ENCODE measurements around the gene SRSF9.

Gene SRSF9

DNA sequence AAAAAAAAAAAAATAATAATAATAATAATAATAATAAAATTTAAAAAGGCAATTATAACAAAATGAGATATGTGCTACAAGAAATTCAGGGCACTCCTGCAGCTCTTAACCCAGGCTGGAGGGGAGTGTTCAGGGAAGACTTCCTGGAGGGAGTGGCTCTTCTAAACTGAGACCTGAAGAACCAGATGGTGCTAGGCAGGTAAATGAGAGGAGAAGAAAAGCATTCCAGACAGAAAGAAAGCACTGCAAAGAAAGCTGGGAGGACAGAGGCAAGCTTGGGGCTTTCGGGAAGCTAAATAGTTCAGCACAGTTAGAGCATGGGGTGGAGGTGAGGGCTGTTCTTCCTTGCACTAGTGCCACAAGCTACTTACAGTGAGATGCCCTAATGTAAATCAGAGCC lies 9.9 kb upstream of the SRSF9 start:
- no peak overlapping the region for H4K5ac ChIP-seq (ENCODE audit: low read length)
- no peak overlapping the region for H3K23ac ChIP-seq (ENCODE audit: low read length)
- no peak overlapping the region for H3K27ac ChIP-seq (ENCODE audit: low read depth, low read length)
- no peak overlapping the region for H3K4ac ChIP-seq (ENCODE audit: low read depth, low read length)
- no peak overlapping the region for H2BK120ac ChIP-seq (ENCODE audit: low read depth, low read length)
- no peaks in the 10 kb centered on the region for H3K36me3 ChIP-seq (ENCODE audit: control insufficient read depth, insufficient read depth, low read length)
- H4K8ac ChIP-seq (ENCODE audit: low read depth, low read length): no peak overlapping the region
- DNase-seq: no peak
- no peaks in the 10 kb centered on the region for H3K27me3 ChIP-seq (ENCODE audit: insufficient read depth, low read length, poor library complexity)
- no peak overlapping the region for H3K4me3 ChIP-seq (ENCODE audit: low read length)
- no peaks in the 10 kb centered on the region for H3K4me1 ChIP-seq (ENCODE audit: control insufficient read depth, low read depth, low read length)
- no peak overlapping the region for H3K18ac ChIP-seq (ENCODE audit: low read length)
- H2AK5ac ChIP-seq (ENCODE audit: low read length): no peak overlapping the region
- no peak overlapping the region for H3K9ac ChIP-seq (ENCODE audit: low read length)
- no peak overlapping the region for H3K56ac ChIP-seq (ENCODE audit: low read length)
- no peaks in the 10 kb centered on the region for H3K79me1 ChIP-seq (ENCODE audit: low read length)
- H2BK5ac ChIP-seq (ENCODE audit: low read length): no peak overlapping the region
- no CpG with 5 or more reads among the region's 1 CpG for WGBS (ENCODE audit: extremely low coverage, insufficient coverage, low lambda C conversion rate)
- no peaks in the 10 kb centered on the region for H3K79me2 ChIP-seq (ENCODE audit: control insufficient read depth, insufficient read depth, low read length)
- no peak overlapping the region for H2BK15ac ChIP-seq (replicated peaks; ENCODE audit: low read depth)
- no peak overlapping the region for H3K4me2 ChIP-seq (ENCODE audit: low read length)

DNA sequence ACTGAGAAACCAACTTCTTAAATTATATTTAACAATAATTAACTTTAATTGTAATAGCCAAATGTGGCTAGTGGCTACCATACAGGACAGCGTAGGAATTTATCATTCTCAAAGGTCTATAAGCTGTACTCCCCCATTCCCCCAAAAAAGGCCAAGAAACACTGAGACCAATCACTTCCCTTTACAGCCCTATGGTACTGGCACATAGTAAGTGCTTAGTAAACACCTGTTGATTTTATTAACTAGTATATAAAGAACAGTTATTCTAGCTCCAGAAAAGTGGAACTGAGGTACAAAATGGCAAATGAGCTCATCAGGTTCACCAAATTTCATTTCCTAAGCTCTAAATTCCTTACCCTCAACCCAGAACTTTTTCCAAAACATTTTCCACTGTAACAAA lies 6.1 kb upstream of the SRSF9 start:
- Histone ChIP-seq H3K27me3 (ENCODE audit: insufficient read depth, low read length, poor library complexity) (no peaks in the 10 kb centered on the region), H3K4ac (ENCODE audit: low read depth, low read length) (no peak overlapping the region), H3K79me2 (ENCODE audit: control insufficient read depth, insufficient read depth, low read length) (no peaks in the 10 kb centered on the region), H3K4me3 (ENCODE audit: low read length) (no peak overlapping the region), H3K18ac (ENCODE audit: low read length) (no peak overlapping the region), H2BK15ac (replicated peaks; ENCODE audit: low read depth) (no peak overlapping the region), H3K23ac (ENCODE audit: low read length) (no peak overlapping the region), H3K27ac (ENCODE audit: low read depth, low read length) (no peak overlapping the region), H3K4me1 (ENCODE audit: control insufficient read depth, low read depth, low read length) (no peaks in the 10 kb centered on the region), H2AK5ac (ENCODE audit: low read length) (no peak overlapping the region), H3K36me3 (ENCODE audit: control insufficient read depth, insufficient read depth, low read length) (no peaks in the 10 kb centered on the region), H3K56ac (ENCODE audit: low read length) (no peak overlapping the region), H2BK120ac (ENCODE audit: low read depth, low read length) (no peak overlapping the region), H3K4me2 (ENCODE audit: low read length) (no peak overlapping the region), H2BK5ac (ENCODE audit: low read length) (no peak overlapping the region), H3K79me1 (ENCODE audit: low read length) (no peaks in the 10 kb centered on the region), H4K8ac (ENCODE audit: low read depth, low read length) (no peak overlapping the region), H4K5ac (ENCODE audit: low read length) (no peak overlapping the region), H3K9ac (ENCODE audit: low read length) (no peak overlapping the region)
- DNase-seq: no peak
- no CpG with 5 or more reads among the region's 1 CpG for WGBS (ENCODE audit: extremely low coverage, insufficient coverage, low lambda C conversion rate)

DNA sequence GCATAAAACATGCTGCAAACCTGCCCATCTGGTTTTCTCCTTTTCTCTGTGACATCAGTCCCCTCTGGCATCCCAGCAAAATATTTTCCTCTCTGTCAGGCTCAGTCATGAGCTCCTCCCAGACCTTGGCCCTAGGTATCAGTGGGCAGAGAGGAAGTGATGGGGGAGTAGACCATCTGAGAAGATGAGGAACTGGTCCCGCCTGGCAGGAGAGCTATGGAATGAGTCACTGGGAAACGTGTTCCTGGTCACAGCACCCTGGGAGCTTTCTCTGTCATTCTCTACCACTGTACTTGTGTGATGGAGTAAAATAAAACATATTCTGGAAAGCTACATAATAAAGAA lies 5.0 kb upstream of the SRSF9 start:
- Histone ChIP-seq H3K4ac (ENCODE audit: low read depth, low read length) (no peak overlapping the region), H3K4me3 (ENCODE audit: low read length) (no peak overlapping the region), H3K4me1 (ENCODE audit: control insufficient read depth, low read depth, low read length) (no peaks in the 10 kb centered on the region), H3K9ac (ENCODE audit: low read length) (no peak overlapping the region), H3K79me2 (ENCODE audit: control insufficient read depth, insufficient read depth, low read length) (no peaks in the 10 kb centered on the region), H2BK5ac (ENCODE audit: low read length) (no peak overlapping the region), H3K56ac (ENCODE audit: low read length) (no peak overlapping the region), H3K23ac (ENCODE audit: low read length) (no peak overlapping the region), H3K18ac (ENCODE audit: low read length) (no peak overlapping the region), H3K4me2 (ENCODE audit: low read length) (no peak overlapping the region), H3K36me3 (ENCODE audit: control insufficient read depth, insufficient read depth, low read length) (no peaks in the 10 kb centered on the region), H3K79me1 (ENCODE audit: low read length) (no peaks in the 10 kb centered on the region), H4K5ac (ENCODE audit: low read length) (no peak overlapping the region), H3K27ac (ENCODE audit: low read depth, low read length) (no peak overlapping the region), H2BK120ac (ENCODE audit: low read depth, low read length) (no peak overlapping the region), H4K8ac (ENCODE audit: low read depth, low read length) (no peak overlapping the region), H2AK5ac (ENCODE audit: low read length) (no peak overlapping the region), H3K27me3 (ENCODE audit: insufficient read depth, low read length, poor library complexity) (no peaks in the 10 kb centered on the region), H2BK15ac (replicated peaks; ENCODE audit: low read depth) (no peak overlapping the region)
- no CpG with 5 or more reads among the region's 2 CpGs for WGBS (ENCODE audit: extremely low coverage, insufficient coverage, low lambda C conversion rate)
- peak; percentile 82 for DNase-seq

DNA sequence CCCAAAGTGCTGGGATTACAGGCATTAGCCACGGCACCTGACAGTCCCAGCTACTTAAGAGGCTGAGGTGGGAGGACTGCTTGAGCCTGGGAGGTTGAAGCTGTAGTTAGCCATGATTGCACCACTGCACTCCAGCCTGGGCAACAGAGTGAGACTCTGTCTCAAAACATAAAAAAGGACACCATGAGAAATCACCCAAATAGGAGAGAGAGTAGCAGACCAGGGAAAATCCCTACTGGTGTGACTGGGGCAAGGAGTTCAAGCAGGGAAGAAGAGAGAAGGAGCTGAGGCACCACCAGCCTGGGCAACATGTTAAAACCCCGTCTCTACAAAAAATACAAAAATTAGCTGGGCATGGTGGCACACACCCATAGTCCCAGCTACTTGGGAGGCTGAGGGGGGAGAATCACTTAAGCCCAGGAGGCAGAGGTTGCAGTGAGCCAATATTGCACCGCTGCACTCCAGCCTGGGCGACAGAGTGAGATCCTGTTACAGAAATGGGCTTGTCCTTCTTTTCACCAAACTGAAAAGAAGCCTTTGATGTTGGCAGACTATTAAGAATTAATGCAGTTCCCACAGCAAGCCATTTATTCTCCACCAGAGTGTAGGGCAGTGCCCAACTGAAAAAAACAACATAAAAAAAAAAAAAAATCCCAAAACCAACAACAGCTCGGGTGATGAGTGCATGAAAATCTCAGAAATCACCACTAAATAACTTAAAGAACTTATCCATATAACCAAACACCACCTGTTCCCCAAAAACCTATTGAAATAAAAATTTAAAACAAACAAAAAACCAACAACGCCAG lies 4.5 kb upstream of the SRSF9 start:
- no peak overlapping the region for H3K27ac ChIP-seq (ENCODE audit: low read depth, low read length)

DNA sequence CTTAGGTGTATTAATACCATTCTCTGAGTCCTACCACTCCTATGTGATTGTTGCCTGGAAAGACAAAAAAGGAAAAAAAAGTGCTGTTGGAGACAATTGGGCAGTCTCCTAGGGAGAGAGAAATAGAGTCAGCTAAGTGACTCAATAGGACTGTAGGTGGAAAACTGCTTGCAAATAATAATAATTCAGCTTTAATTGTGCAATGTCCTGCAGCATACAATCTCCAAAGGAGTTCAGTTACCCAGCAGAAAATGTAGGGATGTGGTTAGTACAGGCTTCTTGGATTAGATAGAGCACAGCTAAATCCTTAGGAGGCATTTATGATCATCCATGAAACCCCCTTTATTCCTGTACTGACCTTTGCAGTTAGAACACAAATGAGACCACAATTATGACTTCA lies 3.0 kb upstream of the SRSF9 start:
- no peak overlapping the region for H2AK5ac ChIP-seq (ENCODE audit: low read length)
- no peaks in the 10 kb centered on the region for H3K79me1 ChIP-seq (ENCODE audit: low read length)
- H4K5ac ChIP-seq (ENCODE audit: low read length): no peak overlapping the region
- no peaks in the 10 kb centered on the region for H3K4me1 ChIP-seq (ENCODE audit: control insufficient read depth, low read depth, low read length)
- no peak overlapping the region for H3K27ac ChIP-seq (ENCODE audit: low read depth, low read length)
- H3K18ac ChIP-seq (ENCODE audit: low read length): no peak overlapping the region
- H3K79me2 ChIP-seq (ENCODE audit: control insufficient read depth, insufficient read depth, low read length): peaks cover 16% of the 10 kb centered on the region
- H2BK15ac ChIP-seq (replicated peaks; ENCODE audit: low read depth): no peak overlapping the region
- H4K8ac ChIP-seq (ENCODE audit: low read depth, low read length): no peak overlapping the region
- H3K9ac ChIP-seq (ENCODE audit: low read length): no peak overlapping the region
- no peak overlapping the region for H3K4ac ChIP-seq (ENCODE audit: low read depth, low read length)
- H2BK120ac ChIP-seq (ENCODE audit: low read depth, low read length): no peak overlapping the region
- H3K27me3 ChIP-seq (ENCODE audit: insufficient read depth, low read length, poor library complexity): no peaks in the 10 kb centered on the region
- H3K23ac ChIP-seq (ENCODE audit: low read length): no peak overlapping the region
- H2BK5ac ChIP-seq (ENCODE audit: low read length): no peak overlapping the region
- H3K4me3 ChIP-seq (ENCODE audit: low read length): no peak overlapping the region
- H3K36me3 ChIP-seq (ENCODE audit: control insufficient read depth, insufficient read depth, low read length): no peaks in the 10 kb centered on the region
- no peak overlapping the region for H3K56ac ChIP-seq (ENCODE audit: low read length)
- no peak for DNase-seq
- H3K4me2 ChIP-seq (ENCODE audit: low read length): no peak overlapping the region

More for the DNA sequence above, 4.5 kb upstream of the SRSF9 start:
- Histone ChIP-seq H3K4me2 (ENCODE audit: low read length) (no peak overlapping the region), H2BK5ac (ENCODE audit: low read length) (no peak overlapping the region), H3K56ac (ENCODE audit: low read length) (no peak overlapping the region), H2BK120ac (ENCODE audit: low read depth, low read length) (no peak overlapping the region), H3K79me1 (ENCODE audit: low read length) (no peaks in the 10 kb centered on the region), H3K4ac (ENCODE audit: low read depth, low read length) (no peak overlapping the region), H4K8ac (ENCODE audit: low read depth, low read length) (no peak overlapping the region), H2AK5ac (ENCODE audit: low read length) (no peak overlapping the region), H3K4me1 (ENCODE audit: control insufficient read depth, low read depth, low read length) (no peaks in the 10 kb centered on the region), H3K23ac (ENCODE audit: low read length) (no peak overlapping the region), H2BK15ac (replicated peaks; ENCODE audit: low read depth) (no peak overlapping the region), H3K36me3 (ENCODE audit: control insufficient read depth, insufficient read depth, low read length) (no peaks in the 10 kb centered on the region), H3K4me3 (ENCODE audit: low read length) (no peak overlapping the region), H3K79me2 (ENCODE audit: control insufficient read depth, insufficient read depth, low read length) (peaks cover 2% of the 10 kb centered on the region), H3K27me3 (ENCODE audit: insufficient read depth, low read length, poor library complexity) (no peaks in the 10 kb centered on the region), H3K9ac (ENCODE audit: low read length) (no peak overlapping the region), H4K5ac (ENCODE audit: low read length) (no peak overlapping the region), H3K18ac (ENCODE audit: low read length) (no peak overlapping the region)
- no peak for DNase-seq
- no CpG with 5 or more reads among the region's 6 CpGs for WGBS (ENCODE audit: extremely low coverage, insufficient coverage, low lambda C conversion rate)

All from mesendoderm (in vitro differentiated cells).